ENCODE measurements around the gene MMP2.

Gene MMP2

GRCh38 chr16:55508941-55509931 lies 30.2 kb downstream of the MMP2 start, which contains the start of gene LPCAT2:
TSS of gene LPCAT2 (plus strand) at chr16:55509072. CDS start at chr16:55509182, 110 bp downstream.
- peak in 49 of 58 donors; percentile 23 to 84 (median 62) for DNase-seq

- no peak for DNase-seq
Observed at GRCh38 chr16:55510185-55510805, 31.3 kb downstream of the MMP2 start.

- DNase-seq = no peak
Observed at GRCh38 chr16:55512941-55513340, 33.9 kb downstream of the MMP2 start.

- DNase-seq = no peak
Observed at GRCh38 chr16:55513616-55514015, 34.6 kb downstream of the MMP2 start.

- no peak for DNase-seq
Observed at GRCh38 chr16:55515111-55515510, 36.1 kb downstream of the MMP2 start.

- no peak for DNase-seq
Observed at GRCh38 chr16:55521792-55522191, 42.8 kb downstream of the MMP2 start.

GRCh38 chr16:55526441-55526840 lies 47.4 kb downstream of the MMP2 start:
- DNase-seq = no peak

GRCh38 chr16:55527885-55528284 lies 48.9 kb downstream of the MMP2 start:
- DNase-seq = no peak

- DNase-seq = no peak
Observed at GRCh38 chr16:55529018-55529417, 50.0 kb downstream of the MMP2 start.

- DNase-seq = no peak
Observed at GRCh38 chr16:55530316-55530856, 51.4 kb downstream of the MMP2 start.

- DNase-seq = no peak
Observed at GRCh38 chr16:55532227-55532626, 53.2 kb downstream of the MMP2 start.

GRCh38 chr16:55534756-55535155 lies 55.8 kb downstream of the MMP2 start:
- DNase-seq = peak in 1 of 58 donors; percentile 2

GRCh38 chr16:55539049-55539448 lies 60.1 kb downstream of the MMP2 start:
- DNase-seq = no peak

- no peak for DNase-seq
Observed at GRCh38 chr16:55539488-55539887, 60.5 kb downstream of the MMP2 start.

GRCh38 chr16:55540221-55540620 lies 61.2 kb downstream of the MMP2 start:
- DNase-seq = no peak

- no peak for DNase-seq
Observed at GRCh38 chr16:55542459-55543082, 63.6 kb downstream of the MMP2 start.

- DNase-seq = peak in 1 of 58 donors; percentile 32
Observed at GRCh38 chr16:55543472-55543871, 64.5 kb downstream of the MMP2 start.

- no peak for DNase-seq
Observed at GRCh38 chr16:55552621-55553020, 73.6 kb downstream of the MMP2 start.

GRCh38 chr16:55555436-55555835 lies 76.4 kb downstream of the MMP2 start:
- DNase-seq = no peak

All from anterior cingulate cortex (tissue), 58 donors.